Muscle of back (tissue), 13 donors: Measurements from ENCODE around the gene GPR85. TPM values are rescaled to one million over a fixed set of nuclear protein-coding genes. Genes with fewer than 3 reads are reported as not detected.
A peak's percentile ranks its signal among the peaks of the same experiment; 100 is the strongest.

Experiments
- DNase-seq, 3 donors: peaks; one replicate each; pipeline versions ENCODE4 v3.0.0 to v3.0.0-alpha.2; 2013
- long read RNA-seq, 9 donors: transcript quantifications; one replicate each; lab custom pipeline, GENCODE V29; 2026
- polyA plus RNA-seq, 10 donors: library from polyadenylated mRNA; unstranded; fragments of 120-200 nt; gene quantifications; one replicate each; pipeline ENCODE4 v1.2.1, GENCODE V29; 2013; ENCODE audit not compliant: insufficient read length in 10 of 10

GPR85 gene, protein sequence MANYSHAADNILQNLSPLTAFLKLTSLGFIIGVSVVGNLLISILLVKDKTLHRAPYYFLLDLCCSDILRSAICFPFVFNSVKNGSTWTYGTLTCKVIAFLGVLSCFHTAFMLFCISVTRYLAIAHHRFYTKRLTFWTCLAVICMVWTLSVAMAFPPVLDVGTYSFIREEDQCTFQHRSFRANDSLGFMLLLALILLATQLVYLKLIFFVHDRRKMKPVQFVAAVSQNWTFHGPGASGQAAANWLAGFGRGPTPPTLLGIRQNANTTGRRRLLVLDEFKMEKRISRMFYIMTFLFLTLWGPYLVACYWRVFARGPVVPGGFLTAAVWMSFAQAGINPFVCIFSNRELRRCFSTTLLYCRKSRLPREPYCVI
- polyA plus RNA-seq = 1 to 10 TPM; 1.2 to 2.3 (median 1.7) TPM
- long read RNA-seq, donor 1 = 0 reads
- long read RNA-seq, donor 2 = 0 reads
- long read RNA-seq, donor 3 = 0 reads
- long read RNA-seq, donor 4, partial matches to known transcripts = 0 of 1 reads
- long read RNA-seq, donor 4, other reads (novel, unspliced or antisense) = 0 of 1 reads
- long read RNA-seq, donor 5, partial matches to known transcripts = 0 of 1 reads
- long read RNA-seq, donor 5, other reads (novel, unspliced or antisense) = 0 of 1 reads
- long read RNA-seq, donor 6, partial matches to known transcripts = 0 of 1 reads
- long read RNA-seq, donor 6, other reads (novel, unspliced or antisense) = 0 of 1 reads
- long read RNA-seq, donor 7 = 0 reads
- long read RNA-seq, donor 8 = 0 reads
- long read RNA-seq, donor 9 = 0 reads

DNA sequence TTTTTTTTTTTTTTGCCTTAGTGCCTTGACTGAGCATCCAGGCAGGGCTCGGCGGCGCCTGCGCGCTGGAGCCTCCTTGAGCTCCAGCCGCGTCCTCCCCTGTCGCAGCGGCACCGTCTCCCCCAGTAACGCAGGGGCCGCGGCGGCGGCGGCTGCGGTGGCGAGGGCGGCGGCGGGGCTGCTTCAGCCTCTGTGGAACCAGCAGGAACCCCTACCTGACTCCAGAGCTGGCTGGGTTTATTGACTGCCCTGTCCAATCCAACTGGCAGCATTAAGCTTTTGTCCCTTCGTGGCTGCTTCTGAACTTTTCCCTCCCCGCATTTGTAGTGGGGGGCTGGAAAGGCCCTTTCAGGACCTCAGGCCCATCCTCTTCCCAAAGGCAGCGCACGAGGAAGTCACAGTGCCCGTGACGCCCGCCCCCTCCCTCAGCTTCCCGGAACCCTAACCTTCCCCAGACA is at the start of gene GPR85:
Gene GPR85, minus strand, starts transcription at position 397 of the 458 bp plus-strand sequence. CDS start 2,106 bp downstream, outside the sequence.
- peak; percentile 64 to 88 (median 72) for DNase-seq

DNA sequence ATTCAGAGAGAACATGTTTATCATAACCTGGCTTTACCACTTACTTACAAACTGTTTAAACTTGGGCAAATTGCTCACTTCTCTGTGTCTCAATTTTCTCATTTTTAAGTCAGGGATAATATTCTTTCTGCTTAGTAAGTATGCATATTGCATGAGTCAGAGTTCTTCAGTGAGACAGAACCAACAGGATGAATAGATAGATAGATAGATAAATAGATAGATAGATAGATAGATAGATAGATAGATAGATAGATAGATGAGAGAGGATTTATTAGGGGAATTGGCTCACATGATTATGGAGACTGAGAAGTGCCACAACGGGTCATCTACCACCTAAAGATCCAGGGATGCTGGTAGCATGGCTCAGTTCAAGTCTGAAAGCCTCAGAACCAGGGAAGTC is 47.4 kb upstream of the GPR85 start:
- no peak for DNase-seq

- no peak for DNase-seq
Measured at GRCh38 chr7:113131367-113131766, 44.7 kb upstream of the GPR85 start.

GRCh38 chr7:113128031-113128430 is 41.4 kb upstream of the GPR85 start:
- DNase-seq = no peak

GRCh38 chr7:113125728-113126127 is 39.1 kb upstream of the GPR85 start:
- DNase-seq = no peak

GRCh38 chr7:113122744-113123143 is 36.1 kb upstream of the GPR85 start:
- DNase-seq = no peak

GRCh38 chr7:113120647-113121046 is 34.0 kb upstream of the GPR85 start:
- no peak for DNase-seq

GRCh38 chr7:113119429-113119828 is 32.8 kb upstream of the GPR85 start:
- DNase-seq = no peak

DNA sequence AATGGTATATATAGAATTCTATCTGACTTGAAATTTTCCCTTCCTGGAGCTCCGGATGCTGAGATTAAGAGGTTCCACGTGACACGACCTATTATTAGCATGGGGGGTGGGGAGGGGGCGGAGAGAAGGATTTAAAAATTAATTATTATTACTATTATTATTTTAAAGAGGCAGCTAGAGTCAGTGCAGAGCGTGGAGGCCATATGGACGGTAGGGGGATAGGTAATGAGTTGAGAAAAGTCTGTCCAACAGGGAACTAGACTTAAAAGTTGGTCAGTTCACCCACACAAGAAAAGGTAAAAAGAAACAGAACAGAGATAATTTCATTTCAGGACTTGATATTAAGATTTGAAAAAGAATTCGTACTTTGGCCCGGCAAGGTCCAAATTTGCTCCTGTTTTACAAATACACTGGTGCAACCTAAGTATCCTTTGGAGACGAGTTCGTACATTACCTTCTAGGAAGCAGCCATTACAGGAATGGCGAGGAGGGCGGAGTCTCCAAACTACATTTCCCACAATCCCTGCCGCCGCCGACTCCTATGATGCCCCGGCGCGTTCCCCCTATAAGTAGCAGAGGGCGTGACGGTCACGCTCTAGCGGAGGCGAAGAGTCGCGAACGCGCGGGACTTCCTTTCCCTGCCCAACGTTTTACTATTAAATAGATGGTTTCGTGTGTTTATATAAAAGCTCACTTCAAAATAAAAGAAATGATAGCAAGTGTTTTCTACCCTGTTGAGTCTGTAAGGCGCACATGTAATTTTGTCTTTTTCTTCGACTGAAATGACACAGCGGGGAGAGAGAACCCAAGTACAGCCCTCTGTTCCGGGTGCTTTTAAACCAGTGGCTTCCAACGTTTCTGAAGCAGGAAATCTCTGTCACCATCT is 31.7 kb upstream of the GPR85 start, which contains the start of gene SMIM30:
Gene SMIM30, minus strand, starts transcription at position 481 of the 886 bp plus-strand sequence. CDS start 976 bp downstream, outside the sequence.
- DNase-seq = peak; percentile 93 to 97 (median 93)

GRCh38 chr7:113117374-113117774 is 30.7 kb upstream of the GPR85 start:
- peak in 1 of 3 donors; percentile 9 for DNase-seq

- no peak for DNase-seq
Measured at GRCh38 chr7:113113912-113114311, 27.3 kb upstream of the GPR85 start.

DNA sequence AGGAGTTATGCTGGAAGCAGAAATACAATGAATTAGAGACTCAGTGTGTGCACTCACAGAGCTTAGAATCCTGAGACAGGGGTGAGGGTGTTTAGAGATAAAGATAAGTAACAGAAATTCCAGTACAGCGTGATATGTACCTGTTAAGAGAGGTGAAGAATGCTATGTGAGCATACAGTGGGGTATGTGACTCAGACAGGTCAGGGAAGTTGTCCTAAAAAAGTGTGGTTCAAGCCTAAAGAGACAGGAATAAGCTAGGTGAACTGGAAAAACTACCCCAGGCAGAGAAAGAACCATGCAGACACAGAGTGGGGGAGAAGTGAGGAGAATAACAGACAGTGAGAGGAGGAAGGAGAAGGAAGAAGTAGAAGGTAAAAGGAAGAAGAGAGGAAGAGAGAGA is 23.1 kb upstream of the GPR85 start:
- DNase-seq = no peak

DNA sequence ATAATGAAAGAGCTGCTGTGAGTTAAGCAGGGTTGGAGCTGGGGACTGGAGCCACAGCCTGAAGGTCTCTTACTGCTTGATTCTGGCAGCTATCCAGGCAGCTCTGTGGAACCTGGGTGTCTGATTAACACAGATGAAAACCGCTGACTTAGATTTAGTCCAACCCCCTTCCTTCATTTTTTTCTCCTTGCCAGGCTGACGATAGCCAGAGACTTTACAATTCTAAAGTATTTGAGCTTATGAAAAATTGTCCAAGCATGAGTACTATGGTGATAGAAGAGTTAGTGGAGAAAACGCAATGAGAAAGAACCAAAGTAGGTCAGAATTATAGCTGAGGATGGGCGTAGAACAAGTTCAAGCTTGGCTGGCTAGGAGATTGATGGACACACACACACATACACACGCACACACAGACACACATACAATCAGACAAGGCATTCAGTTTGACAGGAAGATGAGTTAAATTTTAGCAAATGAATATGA is 13.5 kb upstream of the GPR85 start:
- DNase-seq = peak in 2 of 3 donors; percentile 30 to 43

- no peak for DNase-seq
Measured at GRCh38 chr7:113099284-113099919, 12.8 kb upstream of the GPR85 start.

DNA sequence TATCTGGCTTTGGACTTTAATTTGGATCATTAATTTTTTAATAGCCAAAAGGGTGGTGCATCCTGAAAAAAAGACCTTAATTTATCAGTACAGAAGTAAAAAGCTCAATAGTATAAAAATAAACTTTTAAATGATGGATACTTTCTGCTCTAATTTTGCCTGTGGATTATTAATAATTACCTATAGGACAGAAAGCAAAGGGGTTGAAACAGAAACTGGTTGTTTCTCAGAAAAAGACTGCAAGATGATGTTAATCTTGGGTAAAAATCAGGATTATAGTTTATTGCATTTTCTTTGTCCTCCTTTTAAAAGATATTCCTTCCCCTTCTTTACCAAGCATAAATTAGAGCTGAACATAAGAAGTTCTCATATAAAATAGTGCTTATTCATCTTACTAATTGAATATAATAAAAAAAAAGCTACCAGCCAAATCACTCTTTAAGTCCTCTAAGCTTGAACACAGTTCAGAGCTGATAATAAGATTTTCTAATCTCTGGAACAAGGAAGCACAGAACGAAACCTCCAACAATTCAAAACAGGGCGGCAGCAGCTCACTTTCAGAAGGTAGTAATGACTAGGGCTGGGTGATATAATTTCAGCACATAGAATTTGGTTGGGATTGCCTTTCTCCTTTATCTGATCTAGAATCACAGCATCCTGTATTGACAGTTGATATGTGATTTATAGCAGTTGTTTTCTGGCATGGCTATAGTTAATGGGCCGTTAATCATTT is 8.1 kb upstream of the GPR85 start:
- DNase-seq = no peak

- no peak for DNase-seq
Measured at GRCh38 chr7:113093561-113093960, 6.9 kb upstream of the GPR85 start.

GRCh38 chr7:113092762-113093161 is 6.1 kb upstream of the GPR85 start:
- no peak for DNase-seq

DNA sequence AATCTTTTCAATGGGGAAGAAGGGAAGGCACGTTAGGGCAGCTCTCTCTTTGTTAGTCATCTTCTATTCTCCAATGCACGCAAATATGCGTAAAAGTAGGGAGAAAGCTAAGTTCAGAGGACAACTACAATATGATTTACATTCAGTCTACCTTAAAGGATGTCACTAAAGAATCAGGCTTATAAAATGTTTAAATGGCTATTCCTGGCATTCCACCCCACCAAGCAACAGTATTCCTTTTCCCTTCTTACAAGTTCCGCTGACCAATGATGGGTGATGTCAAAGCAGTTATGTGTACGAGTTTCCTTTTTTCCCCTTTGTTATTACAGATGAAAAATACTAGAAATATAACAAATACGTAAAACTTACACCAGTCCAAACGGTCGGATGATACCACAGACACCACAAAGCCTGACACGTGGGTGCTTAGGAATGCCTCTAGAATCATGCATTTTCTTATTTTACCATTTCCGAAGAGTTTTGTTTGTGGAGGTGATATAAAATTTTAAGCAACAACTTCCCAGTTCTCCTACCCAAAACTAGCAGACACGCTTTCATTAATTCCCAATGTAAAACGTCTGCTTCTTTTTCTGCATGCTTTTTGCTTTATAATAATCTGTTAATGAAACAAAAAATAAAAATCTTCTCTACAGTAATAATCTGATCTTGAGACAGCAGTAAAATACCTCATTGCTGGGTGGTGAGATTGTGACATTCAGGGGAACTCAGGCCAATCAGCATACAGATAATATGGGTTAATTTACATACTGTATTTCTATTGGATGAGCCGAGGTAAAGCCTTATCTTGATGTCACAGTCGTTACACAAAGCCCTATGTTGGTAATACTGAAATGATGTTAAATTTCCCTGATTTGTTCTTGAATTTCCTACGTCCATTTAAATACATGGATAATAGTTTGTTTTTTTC is 708 bp upstream of the GPR85 start:
- DNase-seq = peak; percentile 71 to 81 (median 75)

- DNase-seq = peak in 2 of 3 donors; percentile 20 to 44
Measured at GRCh38 chr7:113085781-113086390, 741 bp downstream of the GPR85 start.
